Thyroid gland (tissue), 4 donors: ENCODE measurements around the gene ZBED1. TPM values are rescaled to one million over a fixed set of nuclear protein-coding genes. Genes with fewer than 3 reads are reported as not detected.

ENCODE experiments used
- DNase-seq, 2 donors: peaks; one replicate each; pipeline ENCODE4 v3.0.0-alpha.2; 2019
- H3K27ac ChIP-seq, 3 donors: fragments of 200-600 bp; sonication (generic); 1 replicate in 2 of 3; 2 replicates in 1 of 3; pipeline ENCODE4 v1.5.1; 2016 to 2019; ENCODE audit warnings: mild to moderate bottlenecking in 1 of 3, moderate library complexity in 1 of 3
- H3K27me3 ChIP-seq: fragments of 200-600 bp; sonication (generic); one replicate; pipeline ENCODE4 v1.5.1; 2019
- H3K36me3 ChIP-seq, 2 donors: fragments of 200-600 bp; sonication (generic); one replicate each; pipeline ENCODE4 v1.5.1; 2016 to 2019
- H3K4me1 ChIP-seq, 2 donors: fragments of 200-600 bp; sonication (generic); one replicate each; pipeline ENCODE4 v1.5.1; 2017 to 2019
- H3K4me3 ChIP-seq, 3 donors: fragments of 200-600 bp; sonication (generic); replicated peaks in 1 of 3; 1 replicate in 2 of 3; 2 replicates in 1 of 3; pipeline ENCODE4 v1.5.1; 2016; ENCODE audit warnings: mild to moderate bottlenecking in 1 of 3
- H3K9me3 ChIP-seq: fragments of 200-600 bp; sonication (generic); one replicate; pipeline ENCODE4 v1.5.1; 2017
- POLR2A ChIP-seq, 2 donors: fragments of 450-650 bp; IDR thresholded peaks; one replicate each; pipeline ENCODE4 v1.6.1; 2017; ENCODE audit warnings: antibody characterized with exemption in 2 of 2, mild to moderate bottlenecking in 2 of 2, moderate library complexity in 1 of 2
- WGBS, 2 donors: methylation state at CpG; one replicate each; pipeline ENCODE4 v1.1.5; 2017; 5-methylcytosine and 5-hydroxymethylcytosine counted together
- intact Hi-C: fragments of 100-400 bp; cut with DNase I; formaldehyde crosslinking; loops from one replicate; pipeline ENCODE4 v1.15.1; 2023
- total RNA-seq, 4 donors: library from RNA; depleted of rRNA; stranded (reverse); fragments of >200 nt; gene quantifications; one replicate each; pipeline ENCODE4 v1.2.3, GENCODE V29; 2016
- TF ChIP-seq, protein P1 (sequence below), 6 experiments: fragments of 200-600 bp in 3 of 6; fragments of 450-650 bp in 3 of 6; sonication (generic) in 3 of 6; IDR thresholded peaks; one replicate each; pipeline ENCODE4 v1.5.1; 2016 to 2019; ENCODE audit warnings: antibody characterized with exemption in 6 of 6, mild to moderate bottlenecking in 2 of 6, inconsistent platforms in 1 of 6, moderate library complexity in 1 of 6

The ZBED1 gene
- total RNA-seq, 4 donors from 2014 or later = 32.4 to 48.6 (median 45.2) TPM

DNA sequence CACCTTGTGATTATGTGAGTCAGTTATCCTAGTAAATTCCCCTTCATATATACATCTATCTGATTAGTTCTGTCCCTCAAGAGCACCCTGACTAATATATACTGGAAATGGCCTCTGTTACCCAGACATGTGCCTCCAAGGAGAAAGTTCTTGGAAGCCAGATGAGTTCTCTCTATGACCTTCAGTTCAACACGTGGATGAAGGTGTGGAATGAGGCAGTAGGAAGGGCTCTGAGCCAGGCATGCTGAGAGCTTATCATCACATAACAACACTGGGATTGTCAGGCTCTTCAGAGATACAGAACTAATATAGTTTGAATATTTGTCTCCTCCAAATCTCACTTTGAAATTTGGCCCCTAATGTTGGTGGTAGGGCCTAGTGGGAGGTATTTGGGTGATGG lies 44.4 kb upstream of the ZBED1 start:
- no peaks in the 10 kb centered on the region for H3K4me1 ChIP-seq
- intact Hi-C loops = no loop called here
- 22 to 57% methylated on average over 1 of the region's 1 CpG for WGBS, 2 donors
- no peak overlapping the region for H3K27ac ChIP-seq
- H3K27me3 ChIP-seq = no peaks in the 10 kb centered on the region
- H3K4me3 ChIP-seq = no peak overlapping the region
- TF ChIP-seq, protein P1, sequence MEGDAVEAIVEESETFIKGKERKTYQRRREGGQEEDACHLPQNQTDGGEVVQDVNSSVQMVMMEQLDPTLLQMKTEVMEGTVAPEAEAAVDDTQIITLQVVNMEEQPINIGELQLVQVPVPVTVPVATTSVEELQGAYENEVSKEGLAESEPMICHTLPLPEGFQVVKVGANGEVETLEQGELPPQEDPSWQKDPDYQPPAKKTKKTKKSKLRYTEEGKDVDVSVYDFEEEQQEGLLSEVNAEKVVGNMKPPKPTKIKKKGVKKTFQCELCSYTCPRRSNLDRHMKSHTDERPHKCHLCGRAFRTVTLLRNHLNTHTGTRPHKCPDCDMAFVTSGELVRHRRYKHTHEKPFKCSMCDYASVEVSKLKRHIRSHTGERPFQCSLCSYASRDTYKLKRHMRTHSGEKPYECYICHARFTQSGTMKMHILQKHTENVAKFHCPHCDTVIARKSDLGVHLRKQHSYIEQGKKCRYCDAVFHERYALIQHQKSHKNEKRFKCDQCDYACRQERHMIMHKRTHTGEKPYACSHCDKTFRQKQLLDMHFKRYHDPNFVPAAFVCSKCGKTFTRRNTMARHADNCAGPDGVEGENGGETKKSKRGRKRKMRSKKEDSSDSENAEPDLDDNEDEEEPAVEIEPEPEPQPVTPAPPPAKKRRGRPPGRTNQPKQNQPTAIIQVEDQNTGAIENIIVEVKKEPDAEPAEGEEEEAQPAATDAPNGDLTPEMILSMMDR (IDR thresholded peaks at IDR 0.05) = no peak
- no peak for TF ChIP-seq POLR2A (IDR thresholded peaks at IDR 0.05)
- H3K9me3 ChIP-seq = no peaks in the 10 kb centered on the region
- no peaks in the 10 kb centered on the region for H3K36me3 ChIP-seq
- DNase-seq = no peak

DNA sequence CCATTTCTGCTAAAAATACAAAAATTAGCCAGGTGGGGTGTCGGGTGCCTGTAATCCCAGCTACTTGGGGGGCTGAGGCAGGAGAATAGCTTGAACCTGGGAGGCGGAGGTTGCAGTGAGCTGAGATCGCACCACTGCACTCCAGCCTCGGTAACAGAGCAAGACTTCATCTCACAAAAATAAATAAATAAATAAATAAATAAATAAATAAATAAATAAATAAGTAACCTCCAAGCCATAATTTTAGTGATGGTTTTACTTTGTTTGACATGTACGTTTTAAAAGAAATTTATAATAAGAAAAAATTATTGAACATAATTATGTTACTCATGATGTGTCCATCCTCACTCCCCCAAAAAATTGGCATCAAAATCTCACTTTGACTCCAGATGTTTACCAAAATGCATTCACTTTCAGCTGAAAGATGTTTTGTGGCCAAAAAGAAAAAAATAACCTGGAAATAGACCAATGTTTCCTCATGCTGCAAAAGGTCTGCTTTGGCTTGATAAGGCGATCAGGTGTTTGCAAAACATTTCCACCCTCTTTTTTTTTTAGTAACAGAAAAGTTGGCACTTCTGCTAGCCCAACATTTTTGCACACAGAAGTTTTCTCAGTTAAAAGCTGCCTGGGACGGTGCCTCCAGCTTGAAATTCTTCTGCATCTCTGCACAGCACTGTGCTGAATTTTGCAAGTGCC lies 42.2 kb upstream of the ZBED1 start:
- H3K36me3 ChIP-seq = no peaks in the 10 kb centered on the region
- 73 to 84% methylated on average over 7 of the region's 7 CpGs for WGBS, 2 donors
- H3K9me3 ChIP-seq = no peaks in the 10 kb centered on the region
- intact Hi-C loops = no loop called here
- H3K27me3 ChIP-seq = no peaks in the 10 kb centered on the region
- no peak overlapping the region for H3K27ac ChIP-seq
- H3K4me1 ChIP-seq = no peaks in the 10 kb centered on the region
- no peak for TF ChIP-seq POLR2A (IDR thresholded peaks at IDR 0.05)
- TF ChIP-seq, protein P1 (IDR thresholded peaks at IDR 0.05) = no peak
- H3K4me3 ChIP-seq = no peak overlapping the region
- no peak for DNase-seq

DNA sequence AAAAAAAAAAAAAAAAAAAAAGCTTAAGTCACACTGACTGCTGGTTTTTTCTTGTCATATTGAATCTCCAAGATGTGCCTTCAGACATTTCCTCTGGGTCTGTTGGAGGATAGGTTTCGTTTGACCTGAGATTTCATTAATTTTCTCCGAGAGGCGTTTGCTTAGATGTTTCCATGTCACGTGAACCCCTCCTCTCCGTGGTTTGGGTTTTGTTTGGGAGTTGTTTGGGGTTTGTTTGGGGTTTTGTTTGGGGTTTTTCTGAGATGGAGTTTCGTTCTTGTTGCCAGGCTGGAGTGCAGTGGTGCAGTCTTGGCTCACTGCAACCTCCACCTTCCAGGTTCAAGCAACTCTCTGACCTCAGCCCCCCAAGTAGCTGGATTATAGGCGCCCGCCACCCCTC lies 40.8 kb upstream of the ZBED1 start:
- intact Hi-C loops = no loop called here
- DNase-seq = no peak
- 85 to 92% methylated on average over 8 of the region's 8 CpGs for WGBS, 2 donors
- Histone ChIP-seq H3K9me3 (no peaks in the 10 kb centered on the region), H3K36me3 (no peaks in the 10 kb centered on the region), H3K27ac (no peak overlapping the region), H3K4me1 (no peaks in the 10 kb centered on the region), H3K4me3 (no peak overlapping the region), H3K27me3 (no peaks in the 10 kb centered on the region)
- no peak for TF ChIP-seq POLR2A (IDR thresholded peaks at IDR 0.05)
- TF ChIP-seq, protein P1 (IDR thresholded peaks at IDR 0.05) = no peak

DNA sequence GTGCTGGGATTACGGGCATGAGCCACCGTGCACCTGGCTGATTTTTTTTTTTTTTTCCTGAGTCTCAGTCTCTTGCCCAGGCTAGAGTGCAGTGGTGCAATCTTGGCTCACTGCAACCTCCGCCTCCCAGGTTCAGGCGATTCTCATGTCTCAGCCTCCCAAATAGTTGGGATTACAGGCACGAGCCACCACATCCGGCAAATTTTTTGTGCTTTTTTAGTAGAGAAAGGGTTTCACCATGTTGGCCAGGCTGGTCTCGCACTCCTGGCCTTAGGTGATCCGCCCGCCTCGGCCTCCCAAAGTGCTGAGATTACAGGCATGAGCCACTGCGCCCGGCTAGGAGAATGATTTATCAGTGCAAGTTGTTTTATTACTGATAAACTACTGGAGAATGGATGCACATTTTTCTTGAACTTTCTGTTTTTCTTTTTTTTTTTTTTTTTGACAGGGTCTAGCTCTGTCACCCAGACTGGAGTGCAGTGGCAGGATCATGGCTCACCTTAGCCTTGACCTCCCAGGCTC lies 39.7 kb upstream of the ZBED1 start:
- no peak for TF ChIP-seq POLR2A (IDR thresholded peaks at IDR 0.05)
- TF ChIP-seq, protein P1 (IDR thresholded peaks at IDR 0.05) = no peak
- Histone ChIP-seq H3K4me1 (no peaks in the 10 kb centered on the region), H3K27ac (no peak overlapping the region), H3K27me3 (no peaks in the 10 kb centered on the region), H3K36me3 (no peaks in the 10 kb centered on the region), H3K9me3 (no peaks in the 10 kb centered on the region), H3K4me3 (no peak overlapping the region)
- intact Hi-C loops = no loop called here
- DNase-seq = no peak
- 94 to 95% methylated on average over 12 of the region's 12 CpGs for WGBS, 2 donors

DNA sequence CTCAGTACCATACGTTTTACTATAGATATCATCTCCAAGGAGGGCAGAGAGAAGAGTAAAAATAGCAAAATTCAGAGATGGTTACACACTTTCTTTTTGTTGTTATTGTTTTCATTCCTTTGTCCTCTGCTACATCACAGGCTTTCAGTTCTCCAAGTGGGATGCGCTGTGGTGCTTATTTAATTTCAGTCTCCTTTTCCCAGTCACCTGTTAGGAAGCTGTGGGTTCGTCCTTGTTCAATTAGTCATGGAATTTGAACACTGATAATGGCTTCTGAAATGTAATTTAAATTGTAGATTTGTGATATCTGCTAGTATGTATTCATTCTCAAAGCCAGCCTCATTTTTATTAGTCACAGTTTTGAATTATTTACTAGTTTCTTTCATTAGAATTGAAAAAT lies 38.8 kb upstream of the ZBED1 start:
- Histone ChIP-seq H3K36me3 (no peaks in the 10 kb centered on the region), H3K4me3 (no peak overlapping the region), H3K27me3 (no peaks in the 10 kb centered on the region), H3K4me1 (no peaks in the 10 kb centered on the region), H3K27ac (no peak overlapping the region), H3K9me3 (no peaks in the 10 kb centered on the region)
- 62 to 85% methylated on average over 3 of the region's 3 CpGs for WGBS, 2 donors
- intact Hi-C loops = no loop called here
- no peak for TF ChIP-seq POLR2A (IDR thresholded peaks at IDR 0.05)
- TF ChIP-seq, protein P1 (IDR thresholded peaks at IDR 0.05) = no peak
- DNase-seq = no peak
